D721Med (cell line): ENCODE data around the gene CES1.

Source experiments
- DNase-seq: peaks from one replicate; pipeline ENCODE4 v3.0.0; 2011; ENCODE audit warnings: low spot score; ENCODE audit not compliant: insufficient read length
- FAIRE-seq: peaks from 2 replicates; lab custom pipeline; 2011; peaks lifted over from hg19 to GRCh38; lab: Jason Lieb, UNC
- CTCF ChIP-seq: IDR thresholded peaks from 2 replicates; pipeline ENCODE4 v1.5.1; 2012; ENCODE audit warnings: mild to moderate bottlenecking, control low read depth; ENCODE audit not compliant: insufficient read depth; ENCODE audit errors: missing control alignments

The CES1 gene

GRCh38 chr16:55832773-55833691, at the start of gene CES1:
Gene CES1 (minus strand): TSS chr16:55833096. CDS start chr16:55833055, 41 bp downstream.
- FAIRE-seq = no peak

GRCh38 chr16:55876854-55877253, 44.0 kb upstream of the CES1 start:
- no peak for TF ChIP-seq CTCF
- no peak for FAIRE-seq
- no peak for DNase-seq

More at GRCh38 chr16:55832773-55833691, at the start of gene CES1:
- TF ChIP-seq CTCF = no peak
- no peak for DNase-seq

- FAIRE-seq (no peak), DNase-seq (no peak)
- TF ChIP-seq CTCF = no peak
These were observed 42.4 kb upstream of the CES1 start, which contains the start of gene CES5A for GRCh38 chr16:55875273-55875672. Gene CES5A (minus strand): TSS chr16:55875373. CDS start chr16:55875221, 152 bp downstream.

GRCh38 chr16:55873122-55873521, 40.2 kb upstream of the CES1 start:
- FAIRE-seq (no peak), DNase-seq (no peak)
- no peak for TF ChIP-seq CTCF

GRCh38 chr16:55872130-55872529, 39.2 kb upstream of the CES1 start:
- no peak for FAIRE-seq
- DNase-seq = no peak
- TF ChIP-seq CTCF = no peak

- FAIRE-seq (no peak), DNase-seq (no peak)
- TF ChIP-seq CTCF = no peak
These were observed 38.6 kb upstream of the CES1 start for GRCh38 chr16:55871411-55872038.
